Mesenchymal stem cell (in vitro differentiated cells and primary cell): ENCODE measurements around the gene RABGGTB. TPM values are rescaled to one million over a fixed set of nuclear protein-coding genes. Genes with fewer than 3 reads are reported as not detected.
"Not testable (repeated sequence)": the region's sequence is repeated elsewhere in the genome, so short reads cannot be mapped to it uniquely, and the experiment has no call there.

Source experiments
- DNase-seq: peaks from one replicate; pipeline ENCODE4 v3.0.0-alpha.2; 2013
- H2AFZ ChIP-seq: one replicate; pipeline ENCODE4 v1.6.1; 2013; ENCODE audit warnings: low read depth, mild to moderate bottlenecking, control low read depth, inconsistent platforms, low read length, moderate library complexity
- H2AK5ac ChIP-seq: 2 replicates; pipeline ENCODE4 v1.6.1; 2013; ENCODE audit warnings: low read length, moderate library complexity, mild to moderate bottlenecking, inconsistent platforms; ENCODE audit not compliant: severe bottlenecking
- H2BK120ac ChIP-seq: one replicate; pipeline ENCODE4 v1.6.1; 2013; ENCODE audit warnings: low read depth, mild to moderate bottlenecking, inconsistent platforms, low read length, moderate library complexity
- H2BK12ac ChIP-seq, 2 experiments: one replicate each; pipeline ENCODE4 v1.6.1; 2013; ENCODE audit warnings: inconsistent platforms in 2 of 2, low read length in 2 of 2, mild to moderate bottlenecking in 2 of 2, moderate library complexity in 2 of 2, control low read depth in 1 of 2
- H2BK15ac ChIP-seq: one replicate; pipeline ENCODE4 v1.6.1; 2013; ENCODE audit warnings: mild to moderate bottlenecking, low read depth, inconsistent platforms; ENCODE audit not compliant: poor library complexity, severe bottlenecking
- H2BK5ac ChIP-seq: 2 replicates; pipeline ENCODE4 v1.6.1; 2013; ENCODE audit warnings: low read depth, mild to moderate bottlenecking, low read length, control low read depth, inconsistent platforms; ENCODE audit not compliant: poor library complexity, severe bottlenecking
- H3K14ac ChIP-seq, 2 experiments: one replicate each; pipeline ENCODE4 v1.6.1; 2013; ENCODE audit warnings: inconsistent platforms in 2 of 2, low read length in 2 of 2, control low read depth in 1 of 2, mild to moderate bottlenecking in 1 of 2, moderate library complexity in 1 of 2
- H3K18ac ChIP-seq, 2 experiments: one replicate each; pipeline ENCODE4 v1.6.1; 2013; ENCODE audit warnings: inconsistent platforms in 2 of 2, low read length in 2 of 2, control low read depth in 1 of 2, low read depth in 1 of 2, mild to moderate bottlenecking in 1 of 2
- H3K23ac ChIP-seq, 2 experiments: one replicate each; pipeline ENCODE4 v1.6.1; 2013; ENCODE audit warnings: inconsistent platforms in 2 of 2, low read length in 2 of 2, mild to moderate bottlenecking in 2 of 2, moderate library complexity in 2 of 2, control low read depth in 1 of 2
- H3K27ac ChIP-seq: 2 replicates; pipeline ENCODE4 v1.5.1; 2013; ENCODE audit warnings: mild to moderate bottlenecking, moderate library complexity, low read length, control low read depth, inconsistent platforms; ENCODE audit not compliant: poor library complexity, severe bottlenecking
- H3K27me3 ChIP-seq, 2 experiments: 2 replicates each; pipeline versions ENCODE4 v1.6.1 to v1.7.0; 2013; ENCODE audit warnings: low read length in 2 of 2, mild to moderate bottlenecking in 2 of 2, moderate library complexity in 2 of 2, control low read depth in 1 of 2, inconsistent platforms in 1 of 2; ENCODE audit not compliant: control insufficient read depth in 1 of 2, insufficient read depth in 1 of 2
- H3K36me3 ChIP-seq, 2 experiments: 2 replicates each; pipeline versions ENCODE4 v1.6.1 to v1.7.0; 2013; ENCODE audit warnings: low read length in 2 of 2, control low read depth in 1 of 2, inconsistent platforms in 1 of 2, low read depth in 1 of 2, mild to moderate bottlenecking in 1 of 2; ENCODE audit not compliant: insufficient read depth in 2 of 2, control insufficient read depth in 1 of 2
- H3K4ac ChIP-seq, 2 experiments: one replicate each; pipeline ENCODE4 v1.6.1; 2013; ENCODE audit warnings: inconsistent platforms in 2 of 2, low read length in 2 of 2, mild to moderate bottlenecking in 2 of 2, moderate library complexity in 2 of 2, control low read depth in 1 of 2, low read depth in 1 of 2
- H3K4me1 ChIP-seq: 2 replicates; pipeline ENCODE4 v1.6.1; 2013; ENCODE audit warnings: low read depth, low read length, control low read depth; ENCODE audit not compliant: control insufficient read depth, insufficient read depth
- H3K4me2 ChIP-seq: 2 replicates; pipeline ENCODE4 v1.6.1; 2013; ENCODE audit warnings: low read length, mild to moderate bottlenecking, inconsistent platforms; ENCODE audit not compliant: poor library complexity, severe bottlenecking
- H3K4me3 ChIP-seq, 2 experiments: 2 replicates each; pipeline versions ENCODE4 v1.5.1 to v1.7.0; 2013; ENCODE audit warnings: low read length in 2 of 2, mild to moderate bottlenecking in 2 of 2, control low read depth in 1 of 2, low read depth in 1 of 2; ENCODE audit not compliant: insufficient read depth in 1 of 2
- H3K79me1 ChIP-seq: replicated peaks from 2 replicates; pipeline ENCODE4 v1.6.1; 2013; ENCODE audit warnings: mild to moderate bottlenecking, control low read depth, low read length, inconsistent platforms; ENCODE audit not compliant: poor library complexity, severe bottlenecking
- H3K9ac ChIP-seq: 2 replicates; pipeline ENCODE4 v1.7.0; 2013; ENCODE audit warnings: mild to moderate bottlenecking, low read length, moderate library complexity
- H3K9me3 ChIP-seq: 2 replicates; pipeline ENCODE4 v1.7.0; 2013; ENCODE audit warnings: mild to moderate bottlenecking, low read length; ENCODE audit not compliant: control insufficient read depth
- H4K8ac ChIP-seq: one replicate; pipeline ENCODE4 v1.6.1; 2013; ENCODE audit warnings: inconsistent platforms, mild to moderate bottlenecking, low read length, moderate library complexity
- H4K91ac ChIP-seq: one replicate; pipeline ENCODE4 v1.6.1; 2013; ENCODE audit warnings: mild to moderate bottlenecking, low read length, inconsistent platforms
- WGBS: methylation state at CpG from one replicate; pipeline ENCODE4 v1.1.7; 2013; ENCODE audit warnings: mixed read lengths; 5-methylcytosine and 5-hydroxymethylcytosine counted together
- polyA plus RNA-seq, 2 experiments: library from polyadenylated mRNA; stranded (reverse); fragments of 200-250 nt; gene quantifications; one replicate each; pipeline ENCODE4 v1.2.3, GENCODE V29; 2013

Gene RABGGTB
- polyA plus RNA-seq (2013, experiment 1 of 2): 44.6 TPM
- polyA plus RNA-seq (2013, experiment 2 of 2): 43.4 TPM

GRCh38 chr1:75785983-75786853, at the start of gene RABGGTB:
TSS of gene RABGGTB (plus strand) at chr1:75786256. CDS start at chr1:75786272, 16 bp downstream.
- no peak within 1 kb of the TSS for H2BK12ac ChIP-seq
- under 1% methylated on average over 25 of the region's 28 CpGs for WGBS
- H2BK120ac ChIP-seq: peak within 1 kb of the TSS; percentile 73
- H3K4ac ChIP-seq: peak within 1 kb of the TSS in 1 of 2 experiments; percentile 88
- peak within 1 kb of the TSS in 1 of 2 experiments; percentile 90 for H3K23ac ChIP-seq
- H2AK5ac ChIP-seq: peak within 1 kb of the TSS; percentile 22
- no peaks in the 10 kb centered on the region for H3K9me3 ChIP-seq
- peak within 1 kb of the TSS; percentile 92 for H3K27ac ChIP-seq
- H3K79me1 ChIP-seq: peaks cover 4% of the 10 kb centered on the region
- DNase-seq: peak; percentile 96
- H3K18ac ChIP-seq: peak within 1 kb of the TSS; percentile 91 to 92
- H3K4me3 ChIP-seq: peak within 1 kb of the TSS; percentile 75 to 93
- H4K91ac ChIP-seq: peak within 1 kb of the TSS; percentile 50
- H3K27me3 ChIP-seq: no peaks in the 10 kb centered on the region
- H3K9ac ChIP-seq: peak within 1 kb of the TSS; percentile 99
- H3K36me3 ChIP-seq: peaks cover 3 to 37% of the 10 kb centered on the region in 2 experiments
- peak within 1 kb of the TSS in 1 of 2 experiments; percentile 86 for H3K14ac ChIP-seq
- no peak within 1 kb of the TSS for H2BK15ac ChIP-seq
- peak within 1 kb of the TSS; percentile 44 for H2AFZ ChIP-seq
- H2BK5ac ChIP-seq: peak within 1 kb of the TSS; percentile 90
- peak within 1 kb of the TSS; percentile 94 for H4K8ac ChIP-seq
- H3K4me2 ChIP-seq: peak within 1 kb of the TSS; percentile 86
- peaks cover 5% of the 10 kb centered on the region for H3K4me1 ChIP-seq

DNA sequence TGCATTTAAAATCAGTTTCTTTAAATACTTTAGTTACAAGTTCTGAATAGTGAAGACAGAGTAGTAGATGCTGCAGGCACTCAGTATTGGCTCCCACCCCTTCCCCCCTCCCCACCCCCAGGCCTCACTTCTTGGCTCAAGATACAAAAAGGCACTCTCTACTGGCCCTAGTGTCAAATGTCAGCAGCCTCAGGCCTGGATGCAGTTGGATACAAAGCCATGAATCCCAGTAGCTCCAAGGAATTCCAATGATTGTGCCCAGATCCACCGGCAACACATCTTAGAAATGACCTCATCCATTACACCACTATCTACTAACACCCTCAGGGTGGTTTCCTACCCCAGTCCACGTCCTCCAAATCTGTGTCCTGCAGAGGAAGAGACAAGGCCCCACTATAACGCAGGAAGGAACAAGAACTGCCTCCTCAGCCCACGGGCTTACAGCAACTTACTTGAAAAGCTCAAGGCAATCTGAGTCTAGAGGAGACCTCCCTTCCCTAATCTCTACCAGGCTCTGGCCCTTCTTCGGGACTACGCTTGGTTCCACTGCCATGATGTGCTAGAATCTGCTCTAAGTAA, 43.9 kb upstream of the RABGGTB start:
- no peak overlapping the region for H2AK5ac ChIP-seq
- H3K79me1 ChIP-seq: peaks cover 3% of the 10 kb centered on the region
- H3K4me3 ChIP-seq: no peak overlapping the region
- H3K18ac ChIP-seq: no peak overlapping the region
- no peak overlapping the region for H3K14ac ChIP-seq
- no peak overlapping the region for H4K8ac ChIP-seq
- no peak overlapping the region for H2BK5ac ChIP-seq
- peaks cover 29 to 76% of the 10 kb centered on the region in 2 experiments for H3K36me3 ChIP-seq
- H3K9me3 ChIP-seq: no peaks in the 10 kb centered on the region
- H3K9ac ChIP-seq: no peak overlapping the region
- H4K91ac ChIP-seq: no peak overlapping the region
- WGBS: 85% methylated on average over 4 of the region's 6 CpGs
- H3K4me1 ChIP-seq: no peaks in the 10 kb centered on the region
- no peak for DNase-seq
- H2AFZ ChIP-seq: no peak overlapping the region
- no peak overlapping the region for H3K27ac ChIP-seq
- H3K23ac ChIP-seq: no peak overlapping the region
- no peaks in the 10 kb centered on the region for H3K27me3 ChIP-seq
- H3K4me2 ChIP-seq: no peak overlapping the region
- no peak overlapping the region for H3K4ac ChIP-seq
- no peak overlapping the region for H2BK12ac ChIP-seq
- no peak overlapping the region for H2BK15ac ChIP-seq
- no peak overlapping the region for H2BK120ac ChIP-seq

GRCh38 chr1:75745276-75745675, 40.8 kb upstream of the RABGGTB start:
- Histone ChIP-seq H3K79me1 (peaks cover 1% of the 10 kb centered on the region), H3K9me3 (no peaks in the 10 kb centered on the region), H3K4me1 (no peaks in the 10 kb centered on the region), H3K4ac (no peak overlapping the region), H3K23ac (no peak overlapping the region), H2BK12ac (no peak overlapping the region), H3K27me3 (no peaks in the 10 kb centered on the region), H4K91ac (no peak overlapping the region), H3K9ac (no peak overlapping the region), H2BK15ac (no peak overlapping the region), H2AFZ (no peak overlapping the region), H3K14ac (no peak overlapping the region), H3K4me2 (no peak overlapping the region), H4K8ac (no peak overlapping the region), H3K27ac (no peak overlapping the region), H2AK5ac (no peak overlapping the region), H2BK120ac (no peak overlapping the region), H3K18ac (no peak overlapping the region), H3K4me3 (no peak overlapping the region), H2BK5ac (no peak overlapping the region), H3K36me3 (peaks cover 26 to 65% of the 10 kb centered on the region in 2 experiments)
- DNase-seq: no peak
- WGBS: 100% methylated on average over 1 of the region's 4 CpGs

GRCh38 chr1:75757210-75757609, 28.8 kb upstream of the RABGGTB start:
- not testable (repeated sequence) for H4K8ac ChIP-seq, H3K4me2 ChIP-seq, H3K27ac ChIP-seq, H3K4me3 ChIP-seq, H3K14ac ChIP-seq, H2AFZ ChIP-seq, H3K23ac ChIP-seq, H2BK5ac ChIP-seq, H3K4me1 ChIP-seq, H3K27me3 ChIP-seq, H3K79me1 ChIP-seq, H3K18ac ChIP-seq, H3K9me3 ChIP-seq, H2BK15ac ChIP-seq, H3K4ac ChIP-seq, H4K91ac ChIP-seq, H2AK5ac ChIP-seq, H3K9ac ChIP-seq, DNase-seq, H2BK120ac ChIP-seq, H2BK12ac ChIP-seq
- peaks cover 15 to 39% of the 10 kb centered on the region in 2 experiments for H3K36me3 ChIP-seq
